H1 (cell line): ENCODE results near the gene CELSR3. TPM values are rescaled to one million over a fixed set of nuclear protein-coding genes. Genes with fewer than 3 reads are reported as not detected.

ENCODE experiments used
- CTCF ChIA-PET: fragments of 300-600 bp; sonication (Branson Sonifier 250); formaldehyde crosslinking; loops from one replicate; lab custom pipeline; 2021; ENCODE audit not compliant: partially characterized antibody; lab: Charles Lee
- POLR2A ChIA-PET: fragments of 300-600 bp; sonication (Branson Sonifier 250); formaldehyde crosslinking; loops from one replicate; lab custom pipeline; 2021; ENCODE audit warnings: inconsistent platforms; ENCODE audit not compliant: partially characterized antibody; lab: Charles Lee
- DNase-seq, 2 experiments: peaks; one replicate each; pipeline versions ENCODE4 v3.0.0 to v3.0.0-alpha.2; 2010 to 2022; ENCODE audit warnings: low spot score in 2 of 2, low read depth in 1 of 2, mixed read lengths in 1 of 2
- FAIRE-seq: peaks from 2 replicates; lab custom pipeline; 2011; peaks lifted over from hg19 to GRCh38; lab: Jason Lieb, UNC
- H2AFZ ChIP-seq: 2 replicates; pipeline ENCODE4 v1.8.1; 2012; ENCODE audit warnings: low read length, inconsistent platforms
- H2AK5ac ChIP-seq: 2 replicates; pipeline ENCODE4 v1.6.1; 2013; ENCODE audit warnings: low read depth, low read length
- H2BK120ac ChIP-seq: replicated peaks from 2 replicates; pipeline ENCODE3; 2013; ENCODE audit warnings: low read depth, low read length, inconsistent platforms
- H2BK12ac ChIP-seq: 2 replicates; pipeline ENCODE4 v1.6.1; 2013; ENCODE audit warnings: low read depth, low read length
- H2BK15ac ChIP-seq: 2 replicates; pipeline ENCODE4 v1.6.1; 2013; ENCODE audit warnings: low read length
- H2BK20ac ChIP-seq: 2 replicates; pipeline ENCODE4 v1.6.1; 2013; ENCODE audit warnings: low read length
- H2BK5ac ChIP-seq: 2 replicates; pipeline ENCODE4 v1.6.1; 2013; ENCODE audit warnings: low read depth, low read length
- H3K14ac ChIP-seq: 2 replicates; pipeline ENCODE4 v1.6.1; 2013; ENCODE audit warnings: inconsistent platforms; ENCODE audit not compliant: insufficient read length
- H3K18ac ChIP-seq: 2 replicates; pipeline ENCODE4 v1.6.1; 2013; ENCODE audit warnings: low read length; ENCODE audit errors: extremely low read depth
- H3K23ac ChIP-seq: 2 replicates; pipeline ENCODE4 v1.6.1; 2013; ENCODE audit warnings: inconsistent platforms; ENCODE audit not compliant: insufficient read length
- H3K23me2 ChIP-seq: 2 replicates; pipeline ENCODE4 v1.6.1; 2013; ENCODE audit warnings: low read depth, low read length
- H3K27ac ChIP-seq: 2 replicates; pipeline ENCODE4 v1.6.1; 2011; ENCODE audit warnings: low read depth, low read length, inconsistent platforms
- H3K27me3 ChIP-seq, 4 experiments: replicated peaks in 1 of 4; 1 replicate in 1 of 4; 2 replicates in 3 of 4; pipeline versions ENCODE4 v1.6.1 to v1.8.1; 2011 to 2013; ENCODE audit warnings: low read length in 3 of 4, mild to moderate bottlenecking in 3 of 4, inconsistent platforms in 2 of 4, mixed read lengths in 2 of 4, moderate library complexity in 1 of 4; ENCODE audit not compliant: control insufficient read depth in 3 of 4, insufficient read depth in 3 of 4; ENCODE audit errors: extremely low read depth in 1 of 4
- H3K36me3 ChIP-seq, 4 experiments: 2 replicates each; pipeline versions ENCODE4 v1.6.1 to v1.8.1; 2011 to 2013; ENCODE audit warnings: mild to moderate bottlenecking in 4 of 4, low read length in 3 of 4, moderate library complexity in 2 of 4, control low read depth in 1 of 4, inconsistent platforms in 1 of 4; ENCODE audit not compliant: insufficient read depth in 4 of 4, control insufficient read depth in 2 of 4
- H3K4ac ChIP-seq: replicated peaks from 2 replicates; pipeline ENCODE3; 2013; ENCODE audit warnings: low read length, low read depth, mixed read lengths, inconsistent platforms; ENCODE audit not compliant: insufficient read length
- H3K4me1 ChIP-seq, 4 experiments: replicated peaks in 1 of 4; 1 replicate in 1 of 4; 2 replicates in 3 of 4; pipeline versions ENCODE4 v1.6.1 to v1.8.1; 2011 to 2013; ENCODE audit warnings: low read length in 3 of 4, inconsistent platforms in 2 of 4, mixed read lengths in 1 of 4; ENCODE audit not compliant: insufficient read depth in 4 of 4, control insufficient read depth in 3 of 4
- H3K4me2 ChIP-seq, 2 experiments: 2 replicates each; pipeline versions ENCODE4 v1.6.1 to v1.8.1; 2011 to 2013; ENCODE audit warnings: low read depth in 2 of 2, low read length in 2 of 2, control low read depth in 1 of 2, inconsistent platforms in 1 of 2, mild to moderate bottlenecking in 1 of 2; ENCODE audit not compliant: insufficient read depth in 1 of 2
- H3K4me3 ChIP-seq, 4 experiments: fragments of 200-600, 300-600 bp in 1 of 4; sonication (generic), shearing (Covaris generic), sonication (Bioruptor Twin) in 1 of 4; 2 replicates each; pipeline versions ENCODE4 v1.5.1 to v1.8.1; 2011 to 2016; ENCODE audit warnings: low read length in 4 of 4, low read depth in 3 of 4, control low read depth in 2 of 4, inconsistent platforms in 2 of 4, mild to moderate bottlenecking in 2 of 4, mixed read lengths in 1 of 4, moderate library complexity in 1 of 4; ENCODE audit not compliant: insufficient read depth in 2 of 4; ENCODE audit errors: extremely low read depth in 1 of 4
- H3K56ac ChIP-seq: replicated peaks from 2 replicates; pipeline ENCODE3; 2013; ENCODE audit warnings: low read depth, mild to moderate bottlenecking, mixed read lengths, low read length, inconsistent platforms; ENCODE audit not compliant: insufficient read length
- H3K79me1 ChIP-seq: 2 replicates; pipeline ENCODE4 v1.6.1; 2013; ENCODE audit warnings: low read depth, low read length, control low read depth
- H3K79me2 ChIP-seq, 2 experiments: 2 replicates each; pipeline versions ENCODE4 v1.6.1 to v1.8.1; 2012 to 2013; ENCODE audit warnings: low read length in 2 of 2, mild to moderate bottlenecking in 2 of 2, inconsistent platforms in 1 of 2; ENCODE audit not compliant: insufficient read depth in 2 of 2, control insufficient read depth in 1 of 2
- H3K9ac ChIP-seq, 4 experiments: replicated peaks in 1 of 4; 1 replicate in 1 of 4; 2 replicates in 3 of 4; pipeline versions ENCODE4 v1.6.1 to v1.8.1; 2011 to 2013; ENCODE audit warnings: low read depth in 3 of 4, low read length in 3 of 4, control low read depth in 2 of 4, mild to moderate bottlenecking in 2 of 4, moderate library complexity in 2 of 4, inconsistent platforms in 1 of 4; ENCODE audit errors: extremely low read depth in 1 of 4
- H3K9me3 ChIP-seq, 2 experiments: 2 replicates each; pipeline versions ENCODE4 v1.6.1 to v1.8.1; 2012 to 2013; ENCODE audit warnings: mild to moderate bottlenecking in 2 of 2, moderate library complexity in 2 of 2, control low read depth in 1 of 2, inconsistent platforms in 1 of 2, low read depth in 1 of 2, low read length in 1 of 2, mixed read lengths in 1 of 2; ENCODE audit not compliant: insufficient read depth in 2 of 2
- H4K20me1 ChIP-seq, 2 experiments: replicated peaks in 1 of 2; 2 replicates each; pipeline versions ENCODE3 to v1.8.1; 2011 to 2013; ENCODE audit warnings: inconsistent platforms in 2 of 2, low read length in 2 of 2, mild to moderate bottlenecking in 1 of 2; ENCODE audit not compliant: insufficient read depth in 2 of 2, control insufficient read depth in 1 of 2
- H4K5ac ChIP-seq: 2 replicates; pipeline ENCODE4 v1.6.1; 2013; ENCODE audit warnings: low read length, low read depth, mixed read lengths, inconsistent platforms; ENCODE audit not compliant: insufficient read length
- H4K8ac ChIP-seq: 2 replicates; pipeline ENCODE4 v1.8.0; 2013; ENCODE audit warnings: mild to moderate bottlenecking, moderate library complexity, low read length, inconsistent platforms; ENCODE audit not compliant: insufficient read depth; ENCODE audit errors: extremely low read depth
- H4K91ac ChIP-seq: replicated peaks from 2 replicates; pipeline ENCODE3; 2013; ENCODE audit warnings: low read length, mixed read lengths, inconsistent platforms; ENCODE audit not compliant: insufficient read length
- WGBS, 2 experiments: shearing (Covaris generic) in 1 of 2; methylation state at CpG; one replicate each; pipeline versions ENCODE4 v1.1.6 to v1.1.7; 2013 to 2015; ENCODE audit warnings: low lambda C conversion rate in 2 of 2, mixed read lengths in 2 of 2, inconsistent platforms in 1 of 2, low coverage in 1 of 2, missing lambda C conversion rate in 1 of 2; ENCODE audit not compliant: insufficient replicate concordance in 2 of 2, insufficient coverage in 1 of 2, insufficient read length in 1 of 2; ENCODE audit errors: extremely low coverage in 1 of 2, missing lambda C conversion rate in 1 of 2; 5-methylcytosine and 5-hydroxymethylcytosine counted together
- polyA plus RNA-seq, 7 experiments: library from polyadenylated mRNA; depleted of rRNA in 3 of 7; stranded (reverse) in 5 of 7; unstranded in 2 of 7; fragments of >200 nt in 5 of 7; fragments of 200-250 nt in 2 of 7; gene quantifications; 1 replicate in 5 of 7; 2 replicates in 1 of 7; 4 replicates in 1 of 7; pipeline versions ENCODE4 v1.2.1 to v1.2.3, GENCODE V29; 2011 to 2013; ENCODE audit warnings: missing spikeins in 2 of 7, mixed read lengths in 2 of 7
- total RNA-seq: library from RNA; stranded (reverse); fragmentation: NEBNext Ultra II Directional; extraction: Animal tissue kit (Norgen Biotek cat#: 25700); gene quantifications from 2 replicates; pipeline ENCODE4 v1.2.1, GENCODE V29; 2021

Gene CELSR3
- total and polyA plus RNA-seq, 2 of the 8 experiments (the other 6 are each of a cell fraction or from before 2014, with no cell fraction given) = 11.6 to 29.5 TPM

GRCh38 chr3:48682786-48683185 is 20.1 kb upstream of the CELSR3 start:
- Histone ChIP-seq H3K36me3 (peaks cover 27 to 46% (median 41%) of the 10 kb centered on the region in 4 experiments), H4K91ac (no peak overlapping the region), H3K79me1 (peaks cover 10% of the 10 kb centered on the region), H2BK15ac (no peak overlapping the region), H3K79me2 (peaks cover 0 to 21% of the 10 kb centered on the region in 2 experiments; a peak in 2 of 4 replicates), H3K4ac (no peak overlapping the region), H2BK12ac (no peak overlapping the region), H2BK5ac (no peak overlapping the region), H3K14ac (no peak overlapping the region), H2BK120ac (no peak overlapping the region), H2AK5ac (no peak overlapping the region), H3K4me1 (peaks cover 0 to 11% (median 4%) of the 10 kb centered on the region in 4 experiments; a peak in 3 of 7 replicates), H2AFZ (no peak overlapping the region), H3K23me2 (peaks cover 8% of the 10 kb centered on the region; the same call in 1 of the 2 replicates), H3K27me3 (no peaks in the 10 kb centered on the region), H2BK20ac (no peak overlapping the region), H3K23ac (no peak overlapping the region), H3K18ac (no peak overlapping the region), H3K27ac (no peak overlapping the region; the same call in 1 of the 2 replicates), H4K5ac (no peak overlapping the region), H4K20me1 (peaks cover 5 to 23% of the 10 kb centered on the region in 2 experiments), H4K8ac (no peak overlapping the region), H3K9ac (no peak overlapping the region), H3K4me3 (no peak overlapping the region), H3K4me2 (no peak overlapping the region), H3K9me3 (no peaks in the 10 kb centered on the region), H3K56ac (no peak overlapping the region)
- POLR2A ChIA-PET = interaction anchor here (2.4 to 15.0 kb wide), 2 partner anchors 9 to 16 kb away, joined by 13 to 175 read pairs; partner anchors contain the start of gene CELSR3
- WGBS, 2 experiments = 80% methylated on average over 7 of the region's 9 CpGs; no CpG with 5 or more reads in 1 of the 2 experiments
- no peak for FAIRE-seq
- CTCF ChIA-PET = interaction anchor here (0.9 to 2.5 kb wide), 3 partner anchors 19 to 57 kb away, joined by 3 to 22 read pairs (median 4); partner anchors contain the start of gene CELSR3
- no peak for DNase-seq
